ENCODE measurements around the gene OBP2B. TPM values are rescaled to one million over a fixed set of nuclear protein-coding genes. Genes with fewer than 3 reads are reported as not detected.

Gene OBP2B
- total RNA-seq, 1 experiment from 2014 or later: not detected

DNA sequence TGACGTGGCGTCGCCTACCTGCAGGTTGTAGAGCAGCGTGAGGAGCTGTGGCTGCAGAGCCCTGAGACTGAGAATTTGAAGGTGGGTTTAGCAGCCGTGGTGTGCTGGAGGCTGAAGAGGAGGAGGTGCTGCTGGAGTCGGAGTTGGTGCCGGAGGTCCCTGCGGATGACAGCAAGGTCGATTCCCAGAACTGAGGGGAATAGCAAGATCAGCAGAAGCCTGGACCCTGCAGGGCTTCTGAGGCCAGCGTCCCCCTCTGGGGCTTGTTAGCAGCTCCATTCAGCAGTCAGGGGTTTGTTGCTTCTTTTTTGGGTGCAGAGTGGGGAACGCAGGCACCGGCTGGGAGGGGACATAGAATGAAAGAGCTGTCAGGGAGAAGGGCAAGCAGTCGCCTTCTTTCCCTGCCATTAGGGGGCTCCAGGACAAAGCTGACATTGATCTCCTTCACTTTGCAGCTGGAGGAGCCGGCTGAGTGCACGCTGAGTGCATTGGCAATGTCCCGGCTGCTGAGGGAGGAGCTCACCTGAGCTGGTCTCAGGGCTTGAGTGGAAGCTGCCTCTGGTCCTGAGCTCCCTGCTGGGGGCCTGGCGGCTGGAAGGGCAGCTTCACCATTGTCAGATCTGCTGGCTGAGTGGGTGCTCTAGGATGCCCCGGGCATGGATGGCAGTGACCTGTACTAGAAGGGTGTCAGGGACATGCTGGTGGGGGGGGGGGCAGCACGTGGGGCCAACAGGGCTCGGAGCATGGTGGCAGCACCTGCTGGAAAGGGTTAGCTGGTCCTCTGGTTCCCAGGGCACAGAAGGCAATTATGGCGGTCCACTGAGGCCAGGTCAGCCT is 20.8 kb downstream of the OBP2B start:
- H3K4me3 Mint-ChIP-seq (ENCODE audit: unreplicated experiment): no peak overlapping the region

DNA sequence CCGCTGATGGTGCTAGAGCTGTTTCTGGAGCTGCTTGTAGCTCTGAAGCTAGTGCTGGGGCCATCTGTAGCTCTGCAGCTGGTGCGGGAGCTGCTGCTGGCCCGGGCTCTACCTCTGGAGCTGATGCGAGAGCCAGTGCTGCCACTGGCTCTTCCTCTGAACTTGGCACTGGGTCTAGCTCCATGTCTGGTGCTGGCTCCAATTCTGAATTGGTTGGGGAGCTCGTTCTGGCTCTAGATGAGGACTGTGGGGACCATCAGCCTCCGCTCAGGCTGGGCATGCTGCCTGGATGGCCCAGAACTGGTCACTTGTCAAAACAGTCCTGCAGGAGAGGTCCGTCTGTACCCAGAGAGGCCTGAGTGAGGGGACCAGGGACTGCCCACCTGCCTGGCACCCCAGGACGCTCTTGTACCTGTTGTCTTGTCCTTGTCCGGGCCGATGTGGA is 21.5 kb downstream of the OBP2B start:
- Mint-ChIP-seq H3K4me1 (ENCODE audit: insufficient read depth, unreplicated experiment) (peaks cover 5% of the 10 kb centered on the region), H3K27ac (ENCODE audit: low read depth, unreplicated experiment) (no peak overlapping the region), H3K27me3 (ENCODE audit: insufficient read depth, unreplicated experiment) (peaks cover 52% of the 10 kb centered on the region), H3K36me3 (ENCODE audit: insufficient read depth, unreplicated experiment) (no peaks in the 10 kb centered on the region), H3K4me3 (ENCODE audit: unreplicated experiment) (no peak overlapping the region), H3K9me3 (ENCODE audit: unreplicated experiment) (no peaks in the 10 kb centered on the region)
- intact Hi-C loops (cut with micrococcal nuclease): no loop called here
- TF ChIP-seq, protein P1, sequence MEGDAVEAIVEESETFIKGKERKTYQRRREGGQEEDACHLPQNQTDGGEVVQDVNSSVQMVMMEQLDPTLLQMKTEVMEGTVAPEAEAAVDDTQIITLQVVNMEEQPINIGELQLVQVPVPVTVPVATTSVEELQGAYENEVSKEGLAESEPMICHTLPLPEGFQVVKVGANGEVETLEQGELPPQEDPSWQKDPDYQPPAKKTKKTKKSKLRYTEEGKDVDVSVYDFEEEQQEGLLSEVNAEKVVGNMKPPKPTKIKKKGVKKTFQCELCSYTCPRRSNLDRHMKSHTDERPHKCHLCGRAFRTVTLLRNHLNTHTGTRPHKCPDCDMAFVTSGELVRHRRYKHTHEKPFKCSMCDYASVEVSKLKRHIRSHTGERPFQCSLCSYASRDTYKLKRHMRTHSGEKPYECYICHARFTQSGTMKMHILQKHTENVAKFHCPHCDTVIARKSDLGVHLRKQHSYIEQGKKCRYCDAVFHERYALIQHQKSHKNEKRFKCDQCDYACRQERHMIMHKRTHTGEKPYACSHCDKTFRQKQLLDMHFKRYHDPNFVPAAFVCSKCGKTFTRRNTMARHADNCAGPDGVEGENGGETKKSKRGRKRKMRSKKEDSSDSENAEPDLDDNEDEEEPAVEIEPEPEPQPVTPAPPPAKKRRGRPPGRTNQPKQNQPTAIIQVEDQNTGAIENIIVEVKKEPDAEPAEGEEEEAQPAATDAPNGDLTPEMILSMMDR (IDR thresholded peaks at IDR 0.05; ENCODE audit: unreplicated experiment): no peak
- ChIA-PET POLR2A (interaction anchor here (0.7 kb wide), 1 partner anchor 100 kb away, joined by 3 read pairs; no protein-coding TSS in a partner anchor), CTCF (interaction anchor here (0.5 to 2.8 kb wide), 18 partner anchors 14 to 539 kb away, joined by 3 to 72 read pairs (median 4); no protein-coding TSS in a partner anchor)
- BruUV-seq (replicated peaks): no TSS peak
- DNase-seq (ENCODE audit: unreplicated experiment): no peak

More for the DNA sequence above, 20.8 kb downstream of the OBP2B start:
- ChIA-PET POLR2A (interaction anchor here (0.6 kb wide), 1 partner anchor 157 kb away, joined by 3 read pairs; no protein-coding TSS in a partner anchor), CTCF (interaction anchor here (0.5 to 1.6 kb wide), 7 partner anchors 30 to 612 kb away, joined by 3 to 7 read pairs (median 3); no protein-coding TSS in a partner anchor)
- peaks cover 5% of the 10 kb centered on the region for H3K4me1 Mint-ChIP-seq (ENCODE audit: insufficient read depth, unreplicated experiment)
- BruUV-seq (replicated peaks): no TSS peak
- peak; percentile 13 for DNase-seq (ENCODE audit: unreplicated experiment)
- H3K36me3 Mint-ChIP-seq (ENCODE audit: insufficient read depth, unreplicated experiment): no peaks in the 10 kb centered on the region
- H3K27ac Mint-ChIP-seq (ENCODE audit: low read depth, unreplicated experiment): no peak overlapping the region
- TF ChIP-seq, protein P1 (IDR thresholded peaks at IDR 0.05; ENCODE audit: unreplicated experiment): no peak
- intact Hi-C loops (cut with micrococcal nuclease): no loop called here
- no peaks in the 10 kb centered on the region for H3K9me3 Mint-ChIP-seq (ENCODE audit: unreplicated experiment)
- peaks cover 47% of the 10 kb centered on the region for H3K27me3 Mint-ChIP-seq (ENCODE audit: insufficient read depth, unreplicated experiment)

DNA sequence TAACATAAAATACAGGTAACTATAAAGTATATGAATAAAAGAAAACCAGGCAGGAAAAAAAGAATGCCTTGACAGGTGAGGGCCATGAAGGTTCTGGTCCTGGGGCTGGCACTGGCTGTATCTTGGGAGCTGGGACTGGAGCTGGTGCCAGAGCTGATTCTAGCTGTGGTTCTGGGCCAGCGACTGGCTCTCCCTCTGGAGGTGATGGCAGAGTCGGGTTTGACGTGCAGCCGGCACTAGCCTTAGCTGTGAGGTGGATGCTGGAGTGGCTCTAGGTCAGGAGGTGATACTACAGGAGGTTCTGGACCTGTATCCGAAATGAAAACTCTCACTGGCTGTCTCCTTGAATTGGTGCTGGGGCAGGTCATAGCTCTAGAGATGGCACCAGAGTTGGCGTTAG is 22.3 kb downstream of the OBP2B start:
- POLR2A ChIA-PET: interaction anchor here (0.7 to 1.1 kb wide), 4 partner anchors 101 to 190 kb away, joined by 3 to 5 read pairs (median 3); partner anchors contain the start of gene STKLD1
- TF ChIP-seq, protein P1 (IDR thresholded peaks at IDR 0.05; ENCODE audit: unreplicated experiment): no peak
- BruUV-seq (replicated peaks): no TSS peak

DNA sequence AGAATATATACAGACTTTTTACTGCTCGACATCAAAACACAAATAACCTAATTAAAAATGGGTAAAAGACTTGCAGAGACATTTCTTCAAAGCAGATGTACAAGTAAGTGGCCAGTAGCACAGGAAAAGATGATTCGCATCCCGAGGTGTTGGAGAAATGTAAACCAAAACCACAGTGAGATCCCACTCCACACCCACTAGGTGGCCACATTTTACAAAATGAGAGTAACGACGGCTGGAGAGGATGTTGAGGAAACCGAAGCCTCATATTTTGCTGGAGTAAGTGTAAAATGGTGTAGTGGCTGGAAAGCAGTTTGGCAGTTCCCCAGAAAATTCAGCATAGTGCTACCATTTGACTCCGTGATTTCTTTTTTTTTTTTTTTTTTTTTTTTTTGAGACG is 24.1 kb downstream of the OBP2B start:
- Mint-ChIP-seq H3K27ac (ENCODE audit: low read depth, unreplicated experiment) (no peak overlapping the region), H3K9me3 (ENCODE audit: unreplicated experiment) (no peaks in the 10 kb centered on the region), H3K36me3 (ENCODE audit: insufficient read depth, unreplicated experiment) (no peaks in the 10 kb centered on the region), H3K27me3 (ENCODE audit: insufficient read depth, unreplicated experiment) (peaks cover 56% of the 10 kb centered on the region), H3K4me3 (ENCODE audit: unreplicated experiment) (no peak overlapping the region), H3K4me1 (ENCODE audit: insufficient read depth, unreplicated experiment) (peaks cover 5% of the 10 kb centered on the region)
- DNase-seq (ENCODE audit: unreplicated experiment): peak; percentile 77
- intact Hi-C loops (cut with micrococcal nuclease): loop anchor here (1.0 kb wide), 1 partner anchor 144 kb away; no protein-coding TSS in a partner anchor
- no TSS peak for BruUV-seq (replicated peaks)
- CTCF ChIA-PET: interaction anchor here (0.6 to 2.8 kb wide), 11 partner anchors 9 to 873 kb away, joined by 3 to 72 read pairs (median 4); no protein-coding TSS in a partner anchor
- TF ChIP-seq, protein P1 (IDR thresholded peaks at IDR 0.05; ENCODE audit: unreplicated experiment): peak; percentile 43
- POLR2A ChIA-PET: interaction anchor here (0.6 kb wide), 1 partner anchor 145 kb away, joined by 3 read pairs; no protein-coding TSS in a partner anchor

More for the DNA sequence above, 22.3 kb downstream of the OBP2B start:
- Mint-ChIP-seq H3K36me3 (ENCODE audit: insufficient read depth, unreplicated experiment) (no peaks in the 10 kb centered on the region), H3K4me1 (ENCODE audit: insufficient read depth, unreplicated experiment) (peaks cover 5% of the 10 kb centered on the region), H3K4me3 (ENCODE audit: unreplicated experiment) (no peak overlapping the region), H3K27me3 (ENCODE audit: insufficient read depth, unreplicated experiment) (peaks cover 56% of the 10 kb centered on the region), H3K9me3 (ENCODE audit: unreplicated experiment) (no peaks in the 10 kb centered on the region), H3K27ac (ENCODE audit: low read depth, unreplicated experiment) (no peak overlapping the region)
- intact Hi-C loops (cut with micrococcal nuclease): loop anchor here (1.0 kb wide), 1 partner anchor 300 kb away; no protein-coding TSS in a partner anchor
- no peak for DNase-seq (ENCODE audit: unreplicated experiment)
- CTCF ChIA-PET: interaction anchor here (0.5 to 2.8 kb wide), 23 partner anchors 11 to 540 kb away, joined by 3 to 72 read pairs (median 4); no protein-coding TSS in a partner anchor

Measured in MCF 10A (cell line).